ENCODE data around the gene CD82.

DNA sequence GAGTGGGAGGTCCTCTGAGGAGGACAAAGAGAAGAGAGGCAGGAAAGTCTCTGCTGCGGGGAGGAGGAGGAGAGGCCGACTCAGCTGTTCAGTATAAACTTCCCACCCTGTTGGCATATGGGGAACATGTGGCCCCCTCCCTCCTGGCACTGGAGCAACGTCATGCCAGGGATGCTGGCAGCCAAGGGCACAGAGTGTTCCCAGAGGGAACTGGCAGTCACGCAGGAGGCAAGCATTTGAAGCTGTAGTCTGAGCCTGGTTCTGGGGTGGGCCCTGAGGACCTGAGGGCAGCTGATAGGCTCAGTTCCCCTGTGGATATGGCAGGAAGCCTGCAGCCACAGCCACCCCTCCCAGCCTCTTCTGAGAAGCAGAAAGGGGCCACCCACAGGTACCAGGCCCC lies 94.2 kb downstream of the CD82 start:
- TF ChIP-seq, protein P1, sequence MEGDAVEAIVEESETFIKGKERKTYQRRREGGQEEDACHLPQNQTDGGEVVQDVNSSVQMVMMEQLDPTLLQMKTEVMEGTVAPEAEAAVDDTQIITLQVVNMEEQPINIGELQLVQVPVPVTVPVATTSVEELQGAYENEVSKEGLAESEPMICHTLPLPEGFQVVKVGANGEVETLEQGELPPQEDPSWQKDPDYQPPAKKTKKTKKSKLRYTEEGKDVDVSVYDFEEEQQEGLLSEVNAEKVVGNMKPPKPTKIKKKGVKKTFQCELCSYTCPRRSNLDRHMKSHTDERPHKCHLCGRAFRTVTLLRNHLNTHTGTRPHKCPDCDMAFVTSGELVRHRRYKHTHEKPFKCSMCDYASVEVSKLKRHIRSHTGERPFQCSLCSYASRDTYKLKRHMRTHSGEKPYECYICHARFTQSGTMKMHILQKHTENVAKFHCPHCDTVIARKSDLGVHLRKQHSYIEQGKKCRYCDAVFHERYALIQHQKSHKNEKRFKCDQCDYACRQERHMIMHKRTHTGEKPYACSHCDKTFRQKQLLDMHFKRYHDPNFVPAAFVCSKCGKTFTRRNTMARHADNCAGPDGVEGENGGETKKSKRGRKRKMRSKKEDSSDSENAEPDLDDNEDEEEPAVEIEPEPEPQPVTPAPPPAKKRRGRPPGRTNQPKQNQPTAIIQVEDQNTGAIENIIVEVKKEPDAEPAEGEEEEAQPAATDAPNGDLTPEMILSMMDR (IDR thresholded peaks at IDR 0.05; ENCODE audit: low read depth, low read length): no peak
- no peak for TF ChIP-seq EZH2phosphoT487 (IDR thresholded peaks at IDR 0.05; ENCODE audit: low read depth)

Measured in OCI-LY3 (cell line).